Stimulated activated CD4-positive, alpha-beta T cell treated with anti-CD3 and anti-CD28 coated beads, Interleukin-15, amount 100 ng/mL, for 1 hour (primary cell): ENCODE data around the gene RNU1-3.
"Not testable (repeated sequence)": the region's sequence is repeated elsewhere in the genome, so short reads cannot be mapped to it uniquely, and the experiment has no call there.

ENCODE experiments used
- DNase-seq, 2 donors: peaks; one replicate each; pipeline ENCODE4 v3.0.0-alpha.2; 2020; ENCODE audit warnings: low read depth in 1 of 2, low spot score in 1 of 2

Gene RNU1-3

GRCh38 chr1:16621300-16621658 lies 45.5 kb downstream of the RNU1-3 start:
- no peak for DNase-seq

- not testable (repeated sequence) for DNase-seq
These were observed 46.8 kb downstream of the RNU1-3 start for GRCh38 chr1:16619803-16620501.

GRCh38 chr1:16618719-16619118 lies 48.0 kb downstream of the RNU1-3 start:
- DNase-seq, result no peak

- no peak for DNase-seq
These were observed 48.8 kb downstream of the RNU1-3 start for GRCh38 chr1:16617778-16618580.

GRCh38 chr1:16617114-16617631 lies 49.6 kb downstream of the RNU1-3 start:
- DNase-seq, result no peak
